GM12878 (cell line): ENCODE measurements around the gene TFAM.

ENCODE experiments used
- HDAC2 ChIP-seq: fragments of 200-600 bp; sonication (generic); IDR thresholded peaks from 2 replicates; pipeline ENCODE4 v1.6.1; 2017
- IKZF1 ChIP-seq: fragments of 450-650 bp; conservative IDR thresholded peaks from 2 replicates; pipeline ENCODE4 v1.6.1; 2017; ENCODE audit warnings: antibody characterized with exemption, mild to moderate bottlenecking
- NFYB ChIP-seq: IDR thresholded peaks from 2 replicates; pipeline ENCODE4 v1.6.1; 2011; ENCODE audit warnings: low read depth, mild to moderate bottlenecking, low read length, improper control_type of control experiment, moderate library complexity; ENCODE audit not compliant: insufficient read depth
- POLR2A ChIP-seq: IDR thresholded peaks from 2 replicates; pipeline ENCODE4 v1.6.1; 2011; ENCODE audit warnings: low read depth, mild to moderate bottlenecking, low read length
- POLR2AphosphoS5 ChIP-seq: IDR thresholded peaks from 2 replicates; pipeline ENCODE4 v1.6.1; 2011; ENCODE audit warnings: mild to moderate bottlenecking, low read length, inconsistent platforms
- POU2F2 ChIP-seq: IDR thresholded peaks from 3 replicates; pipeline ENCODE4 v1.6.1; 2011; ENCODE audit warnings: low read depth, mild to moderate bottlenecking, low read length, borderline replicate concordance
- TF ChIP-seq, protein P1 (sequence below), 3 experiments: IDR thresholded peaks in 2 of 3; conservative IDR thresholded peaks in 1 of 3; 2 replicates each; pipeline ENCODE4 v1.5.1; 2011; ENCODE audit warnings: low read depth in 3 of 3, low read length in 3 of 3, mild to moderate bottlenecking in 3 of 3, control low read depth in 2 of 3, moderate library complexity in 2 of 3, inconsistent platforms in 1 of 3, mixed read lengths in 1 of 3; ENCODE audit not compliant: control insufficient read depth in 2 of 3, insufficient read depth in 1 of 3; ENCODE audit errors: extremely low read depth in 1 of 3

DNA sequence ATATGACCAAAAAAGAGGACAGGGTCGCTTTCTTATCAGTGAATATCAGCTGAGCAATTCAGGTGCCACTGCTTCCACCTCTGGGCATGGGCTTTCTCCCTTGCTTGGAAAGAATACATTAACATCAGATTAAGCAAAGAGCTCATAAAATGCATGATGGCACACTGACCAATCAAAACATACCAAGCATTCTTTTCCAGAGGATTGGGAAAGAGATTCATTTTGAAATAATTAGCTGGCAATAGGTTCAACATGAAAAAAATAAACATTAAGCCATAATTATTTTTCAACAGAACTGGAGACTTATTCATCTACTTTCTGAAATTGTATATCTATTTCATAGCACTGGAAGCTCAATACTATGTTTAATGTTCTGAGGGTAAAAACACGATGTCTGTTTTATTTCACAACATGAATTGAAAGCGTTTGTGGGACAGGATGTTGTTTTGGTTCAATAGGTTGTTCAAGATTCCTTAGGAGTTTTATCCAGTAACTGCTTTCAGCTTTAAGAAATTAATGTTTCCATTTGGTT lies 53.2 kb downstream of the TFAM start:
- TF ChIP-seq, protein P1, sequence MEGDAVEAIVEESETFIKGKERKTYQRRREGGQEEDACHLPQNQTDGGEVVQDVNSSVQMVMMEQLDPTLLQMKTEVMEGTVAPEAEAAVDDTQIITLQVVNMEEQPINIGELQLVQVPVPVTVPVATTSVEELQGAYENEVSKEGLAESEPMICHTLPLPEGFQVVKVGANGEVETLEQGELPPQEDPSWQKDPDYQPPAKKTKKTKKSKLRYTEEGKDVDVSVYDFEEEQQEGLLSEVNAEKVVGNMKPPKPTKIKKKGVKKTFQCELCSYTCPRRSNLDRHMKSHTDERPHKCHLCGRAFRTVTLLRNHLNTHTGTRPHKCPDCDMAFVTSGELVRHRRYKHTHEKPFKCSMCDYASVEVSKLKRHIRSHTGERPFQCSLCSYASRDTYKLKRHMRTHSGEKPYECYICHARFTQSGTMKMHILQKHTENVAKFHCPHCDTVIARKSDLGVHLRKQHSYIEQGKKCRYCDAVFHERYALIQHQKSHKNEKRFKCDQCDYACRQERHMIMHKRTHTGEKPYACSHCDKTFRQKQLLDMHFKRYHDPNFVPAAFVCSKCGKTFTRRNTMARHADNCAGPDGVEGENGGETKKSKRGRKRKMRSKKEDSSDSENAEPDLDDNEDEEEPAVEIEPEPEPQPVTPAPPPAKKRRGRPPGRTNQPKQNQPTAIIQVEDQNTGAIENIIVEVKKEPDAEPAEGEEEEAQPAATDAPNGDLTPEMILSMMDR (IDR thresholded peaks at IDR 0.05 in 2 of 3, conservative IDR thresholded peaks at IDR 0.05 in 1 of 3; ENCODE audit: control insufficient read depth in 2 of 3, extremely low read depth in 1 of 3, insufficient read depth in 1 of 3, low read depth in 3 of 3, low read length in 3 of 3), result no peak
- TF ChIP-seq IKZF1, result no peak
- TF ChIP-seq POU2F2, result no peak
- TF ChIP-seq HDAC2, result no peak
- TF ChIP-seq POLR2A, result no peak
- TF ChIP-seq NFYB, result no peak
- no peak for TF ChIP-seq POLR2AphosphoS5
